Measurements from ENCODE around the gene KAT2B.

GRCh38 chr3:20107722-20108121 is 67.5 kb downstream of the KAT2B start:
- no peak for TF ChIP-seq CTCF (IDR thresholded peaks at IDR 0.05 in 2 of 3, conservative IDR thresholded peaks at IDR 0.05 in 1 of 3; ENCODE audit: borderline replicate concordance in 1 of 3, insufficient read depth in 1 of 3, low read depth in 2 of 3, low read length in 2 of 3)
- no peak for TF ChIP-seq POLR2AphosphoS5 (IDR thresholded peaks at IDR 0.05; ENCODE audit: low read depth, low read length)
- no peak for TF ChIP-seq RAD21 (IDR thresholded peaks at IDR 0.05; ENCODE audit: low read depth)
- no peak for TF ChIP-seq REST (IDR thresholded peaks at IDR 0.05; ENCODE audit: low read depth)
- TF ChIP-seq ELF1 (IDR thresholded peaks at IDR 0.05; ENCODE audit: borderline replicate concordance, low read depth): no peak
